ENCODE measurements around the gene MRTFA. TPM values are rescaled to one million over a fixed set of nuclear protein-coding genes. Genes with fewer than 3 reads are reported as not detected.

The MRTFA gene
- total RNA-seq, 1 experiment from 2014 or later, result 56.5 TPM

- no peak for DNase-seq (ENCODE audit: low spot score)
Observed at GRCh38 chr22:40410731-40411505, 225.6 kb downstream of the MRTFA start.

DNA sequence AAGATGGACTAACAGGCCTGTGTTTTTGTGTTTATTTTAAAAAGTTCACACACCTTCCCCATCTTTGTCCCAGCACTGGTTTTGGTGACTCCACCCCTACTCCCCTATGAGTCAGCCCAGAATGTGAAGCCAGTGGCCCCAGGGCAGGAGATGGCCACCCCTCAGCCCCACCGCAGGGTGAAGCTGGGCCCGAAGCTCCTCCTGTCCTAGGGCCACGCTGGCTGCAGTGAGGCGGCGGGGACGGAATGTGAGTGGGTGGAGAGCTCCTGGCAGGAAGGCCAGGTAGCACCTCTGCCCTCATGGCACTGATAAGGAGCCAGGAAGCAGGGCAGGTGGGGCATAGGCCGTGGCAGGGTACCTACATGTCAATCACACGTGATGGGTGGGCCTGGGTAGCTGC, 226.2 kb downstream of the MRTFA start:
- no peak for DNase-seq (ENCODE audit: low spot score)

- no peak for DNase-seq (ENCODE audit: low spot score)
Observed at GRCh38 chr22:40409613-40410113, 226.9 kb downstream of the MRTFA start.

DNA sequence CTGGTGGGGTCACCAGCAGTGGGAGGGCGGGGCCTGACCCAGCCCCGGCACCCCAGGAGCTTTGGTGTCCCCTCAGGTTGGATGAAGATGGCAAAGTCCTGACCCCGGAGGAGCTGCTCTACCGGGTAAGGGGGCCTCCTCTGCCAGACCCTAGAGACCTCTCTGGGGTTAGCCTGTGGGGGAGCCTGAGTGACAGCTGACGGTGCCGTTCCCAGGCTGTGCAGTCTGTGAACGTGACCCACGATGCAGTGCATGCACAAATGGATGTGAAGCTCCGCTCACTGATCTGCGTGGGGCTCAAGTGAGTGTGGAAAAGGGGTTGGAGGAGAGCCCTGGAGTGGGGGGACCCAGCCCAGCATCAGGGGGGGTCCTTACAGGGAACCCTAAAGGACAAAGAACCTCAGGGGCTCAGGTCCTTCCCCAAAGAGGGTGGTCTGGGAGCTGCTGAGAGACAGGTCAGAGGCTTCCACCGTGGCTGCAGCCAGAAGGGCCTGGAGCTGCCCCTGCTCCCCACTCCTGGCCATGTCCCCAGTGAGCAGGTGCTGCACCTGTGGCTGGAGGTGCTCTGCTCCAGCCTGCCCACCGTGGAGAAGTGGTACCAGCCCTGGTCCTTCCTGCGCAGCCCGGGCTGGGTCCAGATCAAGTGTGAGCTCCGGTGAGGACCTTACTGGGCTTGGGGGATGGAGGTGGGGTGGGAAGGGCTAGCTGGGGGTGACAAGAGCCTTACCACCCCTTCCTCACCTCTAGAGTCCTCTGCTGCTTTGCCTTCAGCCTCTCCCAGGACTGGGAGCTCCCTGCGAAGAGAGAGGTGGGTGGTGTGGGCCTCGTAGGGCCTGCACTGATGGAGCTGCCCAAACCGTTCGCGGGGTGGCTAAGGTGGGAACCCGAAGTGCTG, 227.6 kb downstream of the MRTFA start:
- no peak for DNase-seq (ENCODE audit: low spot score)

GRCh38 chr22:40407831-40408717, 228.4 kb downstream of the MRTFA start:
- no peak for DNase-seq (ENCODE audit: low spot score)

DNA sequence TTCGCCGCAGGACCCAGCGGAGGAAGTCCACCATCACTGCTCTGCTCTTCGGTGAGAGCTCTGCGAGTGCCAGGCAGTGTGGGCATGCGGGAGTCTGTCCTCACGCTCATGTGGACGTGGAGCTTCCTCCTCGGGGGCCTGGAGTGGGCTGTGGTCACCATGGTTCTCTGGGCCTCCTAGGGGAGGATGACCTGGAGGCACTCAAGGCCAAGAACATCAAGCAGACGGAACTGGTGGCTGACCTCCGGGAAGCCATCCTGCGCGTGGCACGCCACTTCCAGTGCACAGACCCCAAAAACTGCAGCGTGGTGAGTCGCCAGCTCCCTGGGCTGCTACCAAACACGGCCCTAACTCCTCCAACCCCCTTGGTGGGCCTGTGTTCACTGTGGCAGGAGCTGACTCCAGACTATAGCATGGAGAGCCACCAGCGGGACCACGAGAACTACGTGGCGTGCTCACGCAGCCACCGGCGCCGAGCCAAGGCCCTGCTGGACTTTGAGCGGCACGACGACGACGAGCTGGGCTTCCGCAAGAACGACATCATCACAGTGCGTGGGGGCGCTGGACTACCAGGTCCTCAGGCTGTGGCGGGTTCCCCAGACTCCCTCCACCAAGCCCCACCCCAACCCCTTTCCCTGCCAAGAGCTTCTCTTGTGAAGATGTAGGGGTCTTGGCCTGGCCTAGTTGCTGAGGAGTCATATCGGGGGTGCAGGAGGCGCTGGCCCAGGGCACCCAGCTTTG, 229.3 kb downstream of the MRTFA start:
- DNase-seq (ENCODE audit: low spot score), result no peak

DNA sequence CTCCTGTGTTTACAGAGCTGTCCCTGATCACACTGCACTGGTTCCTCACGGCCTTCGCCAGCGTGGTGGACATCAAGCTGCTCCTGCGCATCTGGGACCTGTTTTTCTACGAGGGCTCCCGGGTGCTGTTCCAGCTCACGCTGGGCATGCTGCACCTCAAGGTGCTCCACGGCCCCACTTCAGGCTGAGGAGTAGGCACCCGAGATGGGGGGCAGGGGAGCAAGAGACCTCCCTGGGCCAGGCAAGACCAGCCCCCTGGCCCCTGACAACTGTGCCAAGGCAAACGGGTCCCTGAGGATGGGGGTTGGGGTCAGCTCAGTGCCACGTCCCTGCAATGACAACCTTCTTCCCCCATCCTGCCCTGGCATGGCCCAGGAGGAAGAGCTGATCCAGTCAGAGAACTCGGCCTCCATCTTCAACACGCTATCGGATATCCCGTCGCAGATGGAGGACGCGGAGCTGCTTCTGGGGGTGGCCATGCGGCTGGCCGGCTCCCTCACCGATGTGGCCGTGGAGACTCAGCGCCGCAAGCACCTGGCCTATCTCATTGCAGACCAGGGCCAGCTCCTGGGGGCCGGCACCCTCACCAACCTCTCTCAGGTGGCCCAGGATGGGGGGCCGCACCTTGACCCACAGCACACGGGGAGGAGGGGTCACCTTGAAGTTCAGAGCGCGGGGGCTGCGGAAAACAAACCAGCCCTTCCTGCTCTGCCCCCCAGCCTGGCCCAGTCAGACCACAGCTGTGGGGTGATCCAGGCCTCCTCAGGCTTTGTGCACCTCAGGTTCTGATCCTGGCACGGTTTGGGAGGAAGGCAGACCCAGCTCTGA, 230.2 kb downstream of the MRTFA start:
- no peak for DNase-seq (ENCODE audit: low spot score)

- no peak for DNase-seq (ENCODE audit: low spot score)
Observed at GRCh38 chr22:40405178-40406062, 231.1 kb downstream of the MRTFA start.

DNA sequence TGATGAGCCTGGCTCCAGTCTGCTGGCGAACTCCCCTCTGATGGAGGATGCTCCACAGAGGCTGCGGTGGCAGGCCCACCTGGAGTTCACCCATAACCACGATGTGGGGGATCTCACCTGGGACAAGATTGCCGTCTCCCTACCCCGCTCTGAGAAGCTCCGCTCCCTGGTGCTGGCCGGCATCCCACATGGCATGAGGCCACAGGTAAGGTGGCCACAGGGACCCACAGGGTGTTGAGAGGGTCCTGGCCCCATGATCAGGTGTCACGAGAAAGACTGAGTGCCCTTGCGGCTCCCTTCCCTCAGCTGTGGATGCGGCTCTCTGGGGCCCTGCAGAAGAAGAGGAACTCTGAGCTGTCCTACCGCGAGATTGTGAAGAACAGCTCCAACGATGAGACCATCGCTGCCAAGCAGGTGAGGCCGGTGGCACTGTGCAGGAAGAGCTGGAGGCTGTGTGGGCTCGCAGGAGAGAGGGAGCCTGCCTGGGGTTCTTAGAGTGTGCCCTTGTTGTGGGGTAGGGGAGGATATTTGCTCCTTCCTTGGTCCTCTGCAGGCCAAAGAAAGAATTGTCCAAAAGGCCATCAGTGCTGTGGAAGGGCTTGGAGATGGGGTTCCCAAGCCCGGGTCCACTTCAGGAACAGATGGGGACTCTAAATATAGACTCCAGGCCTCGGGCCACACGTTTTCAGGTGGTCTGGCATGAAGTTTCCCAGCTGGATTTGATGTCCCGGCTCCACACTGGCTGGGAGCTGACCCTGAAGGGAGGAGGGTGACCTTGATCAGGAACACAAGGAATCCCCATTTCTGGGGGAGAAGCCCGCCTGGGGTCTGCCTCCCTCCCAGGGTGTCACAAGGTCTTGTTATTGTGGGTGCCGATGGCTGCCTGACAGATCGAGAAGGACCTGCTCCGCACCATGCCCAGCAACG, 232.0 kb downstream of the MRTFA start:
- no peak for DNase-seq (ENCODE audit: low spot score)

GRCh38 chr22:40403651-40404050, 232.9 kb downstream of the MRTFA start:
- DNase-seq (ENCODE audit: low spot score), result no peak

- DNase-seq (ENCODE audit: low spot score), result no peak
Observed at GRCh38 chr22:40403141-40403540, 233.4 kb downstream of the MRTFA start.

- DNase-seq (ENCODE audit: low spot score), result no peak
Observed at GRCh38 chr22:40401981-40402406, 234.5 kb downstream of the MRTFA start.

DNA sequence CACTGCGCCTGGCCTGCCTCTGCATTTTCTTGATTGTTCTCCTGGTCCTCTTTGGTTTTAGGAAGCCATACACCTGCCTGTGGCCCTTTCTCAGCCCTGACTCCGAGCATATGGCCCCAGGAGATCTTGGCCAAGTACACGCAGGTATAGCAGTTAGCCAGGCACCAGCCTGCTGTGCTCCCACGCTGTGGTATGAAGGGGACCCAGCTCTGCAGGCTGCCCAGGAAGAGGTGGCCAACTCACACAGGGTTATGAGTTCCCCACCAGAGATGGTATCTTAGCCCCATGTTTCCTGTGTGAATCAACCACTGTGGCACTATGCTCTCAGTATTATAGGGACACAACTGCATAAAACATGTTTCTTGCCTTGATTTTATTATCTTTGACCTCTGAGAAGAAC, 235.0 kb downstream of the MRTFA start:
- DNase-seq (ENCODE audit: low spot score), result no peak

DNA sequence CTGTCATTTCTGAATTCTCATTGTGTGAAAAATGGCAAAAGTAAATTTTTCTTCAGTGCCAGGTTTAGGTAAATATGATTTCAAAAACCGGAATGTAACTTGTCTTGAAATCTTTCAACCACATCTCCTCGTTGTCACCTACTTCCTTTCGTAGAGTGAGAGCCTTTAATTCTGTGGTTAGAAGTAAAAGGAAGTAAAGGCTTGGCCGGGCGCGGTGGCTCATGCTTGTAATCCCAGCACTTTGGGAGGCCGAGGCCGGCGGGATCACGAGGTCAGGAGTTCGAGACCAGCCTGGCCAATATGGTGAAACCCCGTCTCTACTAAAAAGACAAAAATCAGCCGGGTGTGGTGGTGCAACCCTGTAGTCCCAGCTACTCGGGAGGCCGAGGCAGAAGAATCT, 236.4 kb downstream of the MRTFA start:
- no peak for DNase-seq (ENCODE audit: low spot score)

DNA sequence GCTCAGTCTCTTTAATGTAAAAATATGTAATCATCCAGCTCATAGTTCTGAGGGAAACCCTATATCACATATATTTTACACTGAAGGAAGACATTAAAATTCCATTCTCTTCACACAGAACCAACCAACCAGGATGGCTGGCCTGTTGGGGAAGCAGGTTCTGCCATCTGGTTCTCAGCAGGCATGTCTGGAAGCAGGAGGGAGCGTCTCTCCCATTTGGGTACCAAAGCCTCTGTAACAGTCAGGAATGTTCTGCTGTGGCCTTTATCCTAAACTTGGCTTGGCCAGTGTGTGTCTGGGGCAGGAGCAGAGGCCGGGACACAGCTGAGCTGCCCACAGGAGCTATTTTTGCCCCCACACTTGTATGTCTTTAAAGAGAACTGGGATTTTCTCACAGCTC, 236.9 kb downstream of the MRTFA start:
- DNase-seq (ENCODE audit: low spot score), result no peak

DNA sequence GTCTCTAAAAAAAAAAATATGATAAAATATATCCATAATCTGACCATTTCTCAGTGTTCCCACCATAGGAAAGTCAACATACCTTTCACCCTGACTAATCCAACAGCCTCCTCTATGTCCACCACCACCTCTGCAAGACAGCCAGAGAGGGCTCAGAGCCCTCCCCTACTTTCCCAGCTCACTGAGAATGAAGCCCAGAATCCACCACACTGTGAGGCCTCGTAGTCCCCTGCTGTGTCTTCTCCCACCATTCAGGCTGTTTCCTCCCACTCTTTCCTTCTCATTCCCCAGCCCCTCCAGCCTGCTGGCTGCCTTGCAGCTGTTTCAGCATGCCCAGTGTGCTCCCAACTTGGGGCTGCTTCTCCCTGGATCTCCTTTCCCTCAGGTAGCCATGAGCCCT, 239.1 kb downstream of the MRTFA start:
- no peak for DNase-seq (ENCODE audit: low spot score)

DNA sequence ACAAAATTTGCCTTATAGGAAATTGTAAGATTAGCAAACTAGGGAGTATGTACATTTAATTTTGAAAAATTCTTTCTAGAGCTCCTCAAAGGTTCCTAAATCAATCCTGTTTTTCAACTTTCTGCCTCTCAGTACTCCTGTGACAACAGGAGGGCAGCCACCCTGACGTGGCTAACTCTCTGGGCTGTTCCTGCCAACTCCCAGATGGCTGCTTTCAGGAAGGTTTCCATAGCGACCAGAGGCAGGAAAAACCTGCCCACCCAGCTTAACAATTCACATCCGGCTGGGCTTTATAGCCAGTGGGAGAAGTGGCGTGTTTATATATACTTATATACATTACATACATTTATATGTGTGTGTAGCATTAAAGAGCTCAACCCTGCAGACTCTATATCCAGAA, 239.6 kb downstream of the MRTFA start:
- peak; percentile 18 for DNase-seq (ENCODE audit: low spot score)

DNA sequence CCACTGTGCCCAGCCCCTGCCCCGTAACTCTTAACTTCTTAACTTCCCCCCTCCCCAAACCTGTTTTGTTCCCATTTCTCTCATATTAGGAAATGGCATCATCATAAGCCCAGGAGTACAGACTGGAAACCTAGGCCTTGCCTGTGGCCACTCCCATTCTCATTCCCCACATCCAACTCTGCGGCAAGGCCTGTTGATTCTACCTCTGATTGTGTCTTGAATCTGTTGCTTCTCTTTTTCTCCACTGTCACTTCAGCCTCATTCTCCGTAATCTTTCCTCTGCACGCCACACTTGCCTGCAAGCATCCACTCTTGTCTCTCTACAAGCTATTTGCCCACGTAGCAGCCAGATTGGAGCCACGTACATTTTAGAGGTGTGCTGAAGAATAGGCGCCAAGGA, 240.9 kb downstream of the MRTFA start:
- no peak for DNase-seq (ENCODE audit: low spot score)
